ENCODE measurements around the gene ECM2. TPM values are rescaled to one million over a fixed set of nuclear protein-coding genes. Genes with fewer than 3 reads are reported as not detected.

Gene ECM2
- total RNA-seq, 1 donor from 2014 or later: not detected

DNA sequence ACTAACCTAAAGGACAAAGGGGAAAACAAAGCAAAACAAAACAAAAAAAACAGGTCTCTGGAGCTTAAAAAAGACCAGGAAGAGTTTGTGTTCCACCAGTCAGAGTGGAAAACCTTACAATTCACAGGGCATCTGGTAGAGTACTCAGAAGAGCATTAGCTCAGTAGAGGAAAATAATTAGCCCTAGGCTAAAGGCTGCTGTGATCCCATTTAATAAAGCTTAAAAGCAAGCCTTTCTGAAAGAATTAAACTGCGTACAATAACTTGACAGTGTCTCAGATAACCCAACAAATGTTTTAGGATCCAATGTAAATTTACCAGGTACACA, 7.3 kb downstream of the ECM2 start:
- no peak for DNase-seq (ENCODE audit: extremely low read depth, low read depth, low spot score)

GRCh38 chr9:92527832-92528521, 7.8 kb downstream of the ECM2 start:
- DNase-seq (ENCODE audit: extremely low read depth, low read depth, low spot score): no peak

GRCh38 chr9:92527291-92527828, 8.4 kb downstream of the ECM2 start:
- no peak for DNase-seq (ENCODE audit: extremely low read depth, low read depth, low spot score)

- no peak for DNase-seq (ENCODE audit: extremely low read depth, low read depth, low spot score)
Measured at GRCh38 chr9:92525306-92525705, 10.5 kb downstream of the ECM2 start.

DNA sequence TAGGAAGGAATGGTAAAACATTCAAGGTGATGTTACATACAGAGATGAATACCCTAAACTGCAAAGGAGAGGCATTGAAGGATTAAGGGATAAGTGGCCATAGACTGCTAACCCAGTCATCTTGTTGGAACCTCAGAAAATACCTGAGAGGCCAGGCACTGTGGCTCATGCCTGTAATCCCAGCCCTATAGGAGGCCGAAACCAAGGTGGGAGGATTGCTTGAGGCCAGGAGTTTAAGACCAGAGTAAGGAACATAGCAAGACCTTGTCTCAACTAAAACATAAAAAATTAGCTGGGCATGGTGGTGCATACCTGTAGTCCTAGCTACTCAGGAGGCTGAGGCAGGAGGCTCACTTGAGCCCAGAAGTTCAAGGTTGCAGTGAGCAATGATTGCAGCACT, 10.9 kb downstream of the ECM2 start:
- no peak for DNase-seq (ENCODE audit: extremely low read depth, low read depth, low spot score)

- DNase-seq (ENCODE audit: extremely low read depth, low read depth, low spot score): no peak
Measured at GRCh38 chr9:92522983-92523970, 12.5 kb downstream of the ECM2 start.

GRCh38 chr9:92520837-92521236, 15.0 kb downstream of the ECM2 start:
- no peak for DNase-seq (ENCODE audit: extremely low read depth, low read depth, low spot score)

DNA sequence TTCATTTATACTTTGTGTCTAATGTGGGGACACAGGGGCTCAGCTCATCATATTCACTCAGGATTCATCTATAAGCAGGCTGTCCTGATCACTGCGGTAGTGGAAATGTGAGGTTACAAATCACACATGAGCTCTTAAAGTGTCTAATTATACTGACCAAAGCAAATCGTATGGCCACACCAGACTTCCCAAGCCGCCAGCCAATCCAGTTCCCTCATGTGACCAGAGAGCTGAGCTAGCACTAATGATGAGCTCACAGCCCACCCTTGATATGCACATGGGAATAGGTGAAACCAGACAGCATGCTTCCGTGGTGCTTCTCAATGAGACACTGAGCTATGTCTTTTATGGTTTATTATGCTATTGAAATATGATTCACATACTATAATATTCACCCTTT, 17.6 kb downstream of the ECM2 start:
- no peak for DNase-seq (ENCODE audit: extremely low read depth, low read depth, low spot score)

DNA sequence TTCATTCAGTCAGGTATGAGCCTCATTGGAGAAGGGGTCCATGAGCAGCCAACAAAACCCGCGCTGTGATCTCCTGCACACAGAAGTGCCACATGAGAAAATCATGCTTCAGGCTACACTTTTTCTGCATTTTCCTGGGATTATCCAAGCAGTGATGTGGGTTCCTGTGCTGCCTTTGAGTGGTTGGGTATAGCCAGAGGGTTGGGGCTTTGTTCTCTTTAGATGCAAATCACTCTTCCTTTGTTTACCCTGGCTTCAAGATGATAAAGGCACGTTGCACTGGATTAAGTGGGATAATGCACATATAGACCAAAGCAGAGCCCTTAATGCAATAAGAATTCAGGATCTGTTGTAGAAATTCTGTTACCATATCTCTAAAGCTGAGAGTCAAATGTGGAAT, 18.7 kb downstream of the ECM2 start:
- DNase-seq (ENCODE audit: extremely low read depth, low read depth, low spot score): no peak

DNA sequence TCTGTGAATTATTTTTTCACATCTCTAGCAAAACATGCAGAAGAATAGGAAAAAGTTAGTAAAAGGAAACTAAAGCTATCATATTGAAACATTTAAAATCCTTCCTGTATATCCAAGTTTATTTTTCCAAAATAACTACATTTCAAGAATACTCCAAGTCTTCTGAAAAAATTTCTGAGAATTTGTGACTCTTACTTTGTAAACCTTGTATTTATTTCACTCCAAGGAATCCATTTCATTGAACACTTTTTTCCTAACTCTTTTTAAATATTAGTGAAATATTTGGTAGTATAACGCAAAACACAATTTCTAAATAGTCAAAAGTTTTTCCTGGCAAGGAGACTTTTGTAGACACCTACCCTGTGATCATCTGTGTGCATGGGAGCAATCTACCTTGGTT, 19.3 kb downstream of the ECM2 start:
- no peak for DNase-seq (ENCODE audit: extremely low read depth, low read depth, low spot score)

- no peak for DNase-seq (ENCODE audit: extremely low read depth, low read depth, low spot score)
Measured at GRCh38 chr9:92514635-92515034, 21.2 kb downstream of the ECM2 start.

DNA sequence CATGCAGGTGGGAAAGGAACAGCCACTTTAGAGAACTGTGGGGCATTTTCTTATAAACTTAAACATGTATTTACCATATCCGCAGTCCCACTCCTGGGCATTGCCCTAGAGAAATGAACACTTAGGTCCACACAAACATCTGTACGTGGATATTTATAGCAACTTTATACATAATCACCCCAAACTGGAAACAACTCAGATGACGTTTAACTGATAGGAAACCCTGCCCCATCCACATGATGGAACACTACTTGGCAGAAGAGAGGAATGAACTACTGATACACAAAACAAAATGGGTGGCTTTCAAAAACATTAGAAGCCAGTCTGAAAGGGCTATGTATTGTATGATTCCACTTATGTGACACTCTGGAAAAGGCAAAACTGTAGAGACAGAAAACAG, 22.4 kb downstream of the ECM2 start:
- no peak for DNase-seq (ENCODE audit: extremely low read depth, low read depth, low spot score)

- DNase-seq (ENCODE audit: extremely low read depth, low read depth, low spot score): no peak
Measured at GRCh38 chr9:92512622-92513021, 23.2 kb downstream of the ECM2 start.

DNA sequence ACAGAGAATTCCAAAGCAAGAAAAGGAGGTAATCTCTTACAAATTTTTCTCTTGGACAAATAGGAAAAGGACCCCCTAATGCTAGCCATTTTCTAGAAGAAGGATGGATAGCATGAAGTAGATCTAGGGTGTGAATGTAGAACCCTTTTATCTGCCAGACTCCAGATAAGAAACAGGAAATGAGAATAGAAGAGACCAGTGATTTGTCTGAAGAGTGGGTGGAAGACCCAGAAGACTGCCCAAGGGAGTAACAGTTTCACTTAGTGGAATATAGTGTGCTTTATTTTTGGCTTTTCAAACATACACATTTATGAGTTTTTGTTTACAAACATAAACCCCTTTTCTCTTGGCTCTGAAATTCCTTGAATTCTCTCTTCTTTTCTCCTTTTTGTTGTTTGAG, 25.0 kb downstream of the ECM2 start:
- DNase-seq (ENCODE audit: extremely low read depth, low read depth, low spot score): no peak

DNA sequence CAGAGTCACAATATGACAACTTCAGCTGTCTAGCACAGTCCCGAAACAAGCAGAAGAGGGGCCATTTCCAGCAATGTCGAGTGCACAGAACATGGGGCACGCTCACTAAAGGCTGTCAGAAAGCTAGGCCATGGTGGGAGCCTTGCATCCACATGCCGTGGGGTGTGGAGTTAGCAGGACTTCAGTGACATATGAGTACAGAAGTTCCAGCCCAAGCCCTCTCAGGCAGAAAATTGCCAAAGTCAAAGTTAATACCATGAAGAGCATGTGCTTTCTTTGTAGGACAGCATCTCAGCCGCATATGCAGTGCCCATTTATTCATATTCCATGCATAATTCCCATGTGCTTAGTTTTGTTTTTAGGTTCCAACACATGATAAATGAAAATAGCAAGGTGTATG, 26.7 kb downstream of the ECM2 start:
- DNase-seq (ENCODE audit: extremely low read depth, low read depth, low spot score): no peak

- DNase-seq (ENCODE audit: extremely low read depth, low read depth, low spot score): no peak
Measured at GRCh38 chr9:92508018-92508820, 27.6 kb downstream of the ECM2 start.

- no peak for DNase-seq (ENCODE audit: extremely low read depth, low read depth, low spot score)
Measured at GRCh38 chr9:92507496-92507895, 28.3 kb downstream of the ECM2 start.

GRCh38 chr9:92507005-92507404, 28.8 kb downstream of the ECM2 start:
- no peak for DNase-seq (ENCODE audit: extremely low read depth, low read depth, low spot score)

DNA sequence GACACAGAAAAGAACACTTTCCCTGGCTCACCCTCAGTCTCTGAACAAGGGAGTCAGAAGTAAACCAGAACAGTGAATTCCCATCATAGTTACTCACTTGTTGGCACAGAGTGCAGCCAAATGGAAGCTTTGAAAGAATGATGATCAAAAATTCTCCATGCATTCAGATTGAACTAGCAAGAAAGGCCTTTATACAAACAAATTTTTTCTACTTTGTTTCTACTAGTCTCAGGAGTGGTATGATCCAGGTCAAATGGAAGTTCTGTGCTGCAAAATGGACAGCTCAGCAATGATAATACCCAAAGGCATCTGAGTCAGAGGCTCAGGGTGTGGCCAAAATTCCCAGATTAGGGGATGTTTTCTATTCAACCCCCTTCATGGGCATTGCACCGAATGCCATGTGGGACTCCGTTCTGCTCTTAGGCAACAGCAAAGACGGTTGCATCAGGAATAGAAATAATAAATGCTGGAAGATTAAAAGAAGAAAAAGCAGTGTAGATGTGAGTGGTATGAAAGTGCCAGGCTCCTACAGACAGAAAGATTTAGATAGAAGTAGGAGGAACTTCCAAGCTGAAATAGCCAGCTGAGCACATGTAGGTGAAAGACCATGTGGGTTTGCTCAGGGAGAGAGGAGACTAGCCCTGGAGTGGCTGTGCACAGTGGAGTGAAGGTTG, 29.5 kb downstream of the ECM2 start:
- no peak for DNase-seq (ENCODE audit: extremely low read depth, low read depth, low spot score)

DNA sequence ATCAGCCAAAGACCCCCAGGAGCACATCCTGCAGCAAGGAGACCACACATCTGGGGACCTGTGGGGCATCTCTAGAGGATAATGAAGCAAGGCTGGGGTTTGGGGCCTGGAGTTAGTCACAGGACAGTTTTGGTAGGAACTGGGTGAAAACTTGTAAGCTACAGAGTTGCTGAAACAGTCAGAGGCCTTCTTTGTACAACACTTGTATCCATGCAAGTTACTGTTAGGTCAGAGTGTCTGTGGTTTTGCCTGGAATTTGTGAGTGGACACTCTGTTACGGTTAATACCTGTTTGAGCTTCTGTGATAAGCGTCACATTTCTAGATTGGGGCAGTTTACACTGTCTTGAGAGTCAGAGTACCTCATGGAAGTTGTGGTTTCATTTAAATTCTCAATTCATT, 30.9 kb downstream of the ECM2 start:
- no peak for DNase-seq (ENCODE audit: extremely low read depth, low read depth, low spot score)

GRCh38 chr9:92503156-92503555, 32.6 kb downstream of the ECM2 start:
- DNase-seq (ENCODE audit: extremely low read depth, low read depth, low spot score): no peak

Measured in glomerular endothelial cell (primary cell).